Ureter (tissue), 1 donor: ENCODE measurements around the gene ACAN. TPM values are rescaled to one million over a fixed set of nuclear protein-coding genes. Genes with fewer than 3 reads are reported as not detected.
"Not testable (repeated sequence)": the region's sequence is repeated elsewhere in the genome, so short reads cannot be mapped to it uniquely, and the experiment has no call there.

Source experiments
- DNase-seq: peaks from one replicate; pipeline ENCODE4 v3.0.0-alpha.2; 2020; ENCODE audit warnings: low spot score
- total RNA-seq: library from RNA; stranded (reverse); gene quantifications from one replicate; pipeline ENCODE4 v1.2.4, GENCODE V29; 2023
- donor health status: DM: yes; HTN: yes; CAD: no.

Gene ACAN
- total RNA-seq, 1 donor from 2014 or later: 1.6 TPM

- no peak for DNase-seq
These were observed 99.1 kb downstream of the ACAN start for GRCh38 chr15:88902221-88902835.

- DNase-seq: no peak
These were observed 99.6 kb downstream of the ACAN start for GRCh38 chr15:88902846-88903245.

- no peak for DNase-seq
These were observed 101.0 kb downstream of the ACAN start for GRCh38 chr15:88904257-88904623.

GRCh38 chr15:88904624-88905327 lies 101.5 kb downstream of the ACAN start:
- DNase-seq: peak; percentile 87

GRCh38 chr15:88905576-88905975 lies 102.3 kb downstream of the ACAN start:
- no peak for DNase-seq

GRCh38 chr15:88906130-88906529 lies 102.9 kb downstream of the ACAN start:
- no peak for DNase-seq

GRCh38 chr15:88906551-88906950 lies 103.3 kb downstream of the ACAN start:
- no peak for DNase-seq

- DNase-seq: no peak
These were observed 103.9 kb downstream of the ACAN start for GRCh38 chr15:88907111-88907510.

GRCh38 chr15:88908123-88908522 lies 104.9 kb downstream of the ACAN start:
- no peak for DNase-seq

GRCh38 chr15:88908697-88909621 lies 105.7 kb downstream of the ACAN start:
- no peak for DNase-seq

- no peak for DNase-seq
These were observed 107.0 kb downstream of the ACAN start for GRCh38 chr15:88909956-88910831.

GRCh38 chr15:88911766-88912118 lies 108.5 kb downstream of the ACAN start:
- DNase-seq: no peak

GRCh38 chr15:88912500-88912921 lies 109.3 kb downstream of the ACAN start:
- DNase-seq: no peak

- DNase-seq: peak; percentile 77
These were observed 110.0 kb downstream of the ACAN start, which contains the start of gene MFGE8 for GRCh38 chr15:88913017-88913849. MFGE8 (minus strand) TSS chr15:88913379; CDS start chr15:88913319, 60 bp downstream.

- no peak for DNase-seq
These were observed 110.6 kb downstream of the ACAN start for GRCh38 chr15:88913850-88914169.

GRCh38 chr15:88915354-88915753 lies 112.1 kb downstream of the ACAN start:
- DNase-seq: no peak

- no peak for DNase-seq
These were observed 114.5 kb downstream of the ACAN start for GRCh38 chr15:88917760-88918159.

- no peak for DNase-seq
These were observed 115.5 kb downstream of the ACAN start for GRCh38 chr15:88918738-88919137.

- DNase-seq: no peak
These were observed 117.1 kb downstream of the ACAN start for GRCh38 chr15:88920186-88920891.

- DNase-seq: not testable (repeated sequence)
These were observed 117.7 kb downstream of the ACAN start for GRCh38 chr15:88920892-88921435.
